Suprapubic skin (tissue), 4 donors: ENCODE data around the gene ATXN10.
A peak's percentile ranks its signal among the peaks of the same experiment; 100 is the strongest.

ENCODE experiments used
- CTCF ChIP-seq, 2 donors: fragments of 200-600 bp in 1 of 2; fragments of 450-650 bp in 1 of 2; sonication (generic) in 1 of 2; IDR thresholded peaks; one replicate each; pipeline ENCODE4 v1.5.1; 2016 to 2019; ENCODE audit warnings: antibody characterized with exemption in 2 of 2, mild to moderate bottlenecking in 1 of 2, moderate library complexity in 1 of 2
- POLR2A ChIP-seq, 2 donors: fragments of 450-650 bp; IDR thresholded peaks; one replicate each; pipeline ENCODE4 v1.6.1; 2017; ENCODE audit warnings: antibody characterized with exemption in 2 of 2, mild to moderate bottlenecking in 2 of 2, moderate library complexity in 2 of 2
- POLR2AphosphoS5 ChIP-seq, 3 donors: sonication (generic); formaldehyde crosslinking; IDR thresholded peaks; one replicate each; pipeline ENCODE4 v1.6.1; 2017; ENCODE audit warnings: antibody characterized with exemption in 3 of 3

GRCh38 chr22:45831394-45831793 is 159.8 kb downstream of the ATXN10 start:
- TF ChIP-seq CTCF (IDR thresholded peaks at IDR 0.05) (peak in 1 of 2 donors; percentile 6), POLR2A (IDR thresholded peaks at IDR 0.05) (no peak), POLR2AphosphoS5 (IDR thresholded peaks at IDR 0.05) (no peak)
